Measurements from ENCODE around the gene CLDN2.

CLDN2 gene

GRCh38 chrX:106917830-106918500 is 2.2 kb upstream of the CLDN2 start:
- DNase-seq = no peak
- intact Hi-C loops (cut with DNase I) = no loop called here

- intact Hi-C loops (cut with DNase I) = no loop called here
- DNase-seq = no peak
Measured at GRCh38 chrX:106921637-106922036, 1.4 kb downstream of the CLDN2 start.

- no peak for DNase-seq
- intact Hi-C loops (cut with DNase I) = no loop called here
Measured at GRCh38 chrX:106927023-106927422, 6.8 kb downstream of the CLDN2 start.

- intact Hi-C loops (cut with DNase I) = no loop called here
- DNase-seq = peak in 1 of 10 donors; percentile 11
Measured at GRCh38 chrX:106927700-106928099, 7.5 kb downstream of the CLDN2 start.

- intact Hi-C loops (cut with DNase I) = no loop called here
- DNase-seq = peak in 1 of 10 donors; percentile 53
Measured at GRCh38 chrX:106928227-106928626, 8.0 kb downstream of the CLDN2 start.

- intact Hi-C loops (cut with DNase I) = no loop called here
- DNase-seq = peak in 1 of 10 donors; percentile 22
Measured at GRCh38 chrX:106931831-106932491, 11.8 kb downstream of the CLDN2 start.

- intact Hi-C loops (cut with DNase I) = no loop called here
- no peak for DNase-seq
Measured at GRCh38 chrX:106932492-106932923, 12.3 kb downstream of the CLDN2 start.

GRCh38 chrX:106932960-106933537 is 12.8 kb downstream of the CLDN2 start:
- DNase-seq = no peak
- intact Hi-C loops (cut with DNase I) = no loop called here

GRCh38 chrX:106933538-106933961 is 13.3 kb downstream of the CLDN2 start:
- intact Hi-C loops (cut with DNase I) = no loop called here
- no peak for DNase-seq

GRCh38 chrX:106935175-106935574 is 15.0 kb downstream of the CLDN2 start:
- intact Hi-C loops (cut with DNase I) = no loop called here
- DNase-seq = no peak

GRCh38 chrX:106936246-106936645 is 16.0 kb downstream of the CLDN2 start:
- intact Hi-C loops (cut with DNase I) = no loop called here
- DNase-seq = no peak

- no peak for DNase-seq
- intact Hi-C loops (cut with DNase I) = no loop called here
Measured at GRCh38 chrX:106939566-106939965, 19.4 kb downstream of the CLDN2 start.

- no peak for DNase-seq
- intact Hi-C loops (cut with DNase I) = no loop called here
Measured at GRCh38 chrX:106940068-106940467, 19.9 kb downstream of the CLDN2 start.

GRCh38 chrX:106946464-106946863 is 26.3 kb downstream of the CLDN2 start:
- intact Hi-C loops (cut with DNase I) = no loop called here
- no peak for DNase-seq

- intact Hi-C loops (cut with DNase I) = no loop called here
- no peak for DNase-seq
Measured at GRCh38 chrX:106948641-106949040, 28.4 kb downstream of the CLDN2 start.

GRCh38 chrX:106949366-106949765 is 29.2 kb downstream of the CLDN2 start:
- DNase-seq = no peak
- intact Hi-C loops (cut with DNase I) = no loop called here

- intact Hi-C loops (cut with DNase I) = loop anchor here (5.0 to 10.0 kb wide), 2 partner anchors 53 to 466 kb away; no protein-coding TSS in a partner anchor
- no peak for DNase-seq
Measured at GRCh38 chrX:106950381-106950780, 30.2 kb downstream of the CLDN2 start.

- no peak for DNase-seq
- intact Hi-C loops (cut with DNase I) = loop anchor here (5.0 to 10.0 kb wide), 2 partner anchors 54 to 466 kb away; no protein-coding TSS in a partner anchor
Measured at GRCh38 chrX:106951230-106951629, 31.0 kb downstream of the CLDN2 start.

GRCh38 chrX:106952089-106952488 is 31.9 kb downstream of the CLDN2 start:
- no peak for DNase-seq
- intact Hi-C loops (cut with DNase I) = loop anchor here (5.0 to 10.0 kb wide), 2 partner anchors 55 to 467 kb away; no protein-coding TSS in a partner anchor

GRCh38 chrX:106952538-106952937 is 32.3 kb downstream of the CLDN2 start:
- DNase-seq = no peak
- intact Hi-C loops (cut with DNase I) = loop anchor here (5.0 to 10.0 kb wide), 2 partner anchors 55 to 468 kb away; no protein-coding TSS in a partner anchor

- intact Hi-C loops (cut with DNase I) = loop anchor here (5.0 to 10.0 kb wide), 2 partner anchors 56 to 468 kb away; no protein-coding TSS in a partner anchor
- no peak for DNase-seq
Measured at GRCh38 chrX:106952988-106953387, 32.8 kb downstream of the CLDN2 start.

Data from posterior cingulate gyrus (tissue), 11 donors.